ENCODE measurements around the gene KAT2A. TPM values are rescaled to one million over a fixed set of nuclear protein-coding genes. Genes with fewer than 3 reads are reported as not detected.

The KAT2A gene
- total RNA-seq, 1 experiment from 2014 or later: 43.5 TPM

DNA sequence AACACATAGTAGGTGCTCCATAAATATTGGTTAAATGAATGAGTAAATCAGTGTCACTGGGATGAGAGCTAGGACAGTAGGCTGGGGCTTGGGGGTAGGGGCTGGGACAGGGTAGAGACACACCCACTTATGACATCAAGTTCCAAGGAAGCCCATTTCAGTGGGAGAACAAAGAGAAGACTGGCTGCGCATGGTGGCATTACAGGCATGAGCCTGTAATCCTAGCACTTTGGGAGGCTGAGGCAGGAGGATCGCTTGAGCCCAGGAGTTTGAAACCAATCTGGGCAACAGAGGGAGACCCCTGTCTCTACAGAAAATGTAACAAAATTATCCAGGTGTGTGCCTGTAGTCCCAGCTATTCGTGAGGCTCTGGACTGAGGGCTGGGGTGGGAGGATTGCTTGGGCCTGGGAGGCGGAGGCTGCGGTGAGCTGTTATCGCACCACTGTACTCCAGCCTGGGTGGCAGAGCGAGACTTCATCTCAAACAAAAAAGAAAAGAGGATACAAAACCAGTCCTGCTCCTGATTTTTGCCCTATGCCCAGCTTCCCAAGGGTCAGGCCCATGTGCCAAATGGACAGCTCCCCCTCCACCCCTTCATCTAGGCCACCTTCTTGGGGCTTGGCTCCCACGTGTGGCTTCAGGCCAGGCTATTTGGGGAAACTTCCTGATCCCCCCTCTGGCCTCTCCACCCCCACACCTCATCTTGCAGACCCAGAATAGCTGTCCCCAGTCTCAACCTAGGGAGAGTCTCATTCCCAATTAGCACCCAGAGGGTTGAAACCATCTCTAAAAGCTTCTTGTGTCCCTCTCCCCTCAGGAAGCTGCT lies 30.0 kb downstream of the KAT2A start:
- Histone ChIP-seq H2BK12ac (ENCODE audit: insufficient read length, low read depth, low read length) (no peak overlapping the region), H2BK120ac (ENCODE audit: low read depth, low read length, poor library complexity, severe bottlenecking) (no peak overlapping the region), H2BK5ac (ENCODE audit: insufficient read length, low read length) (no peak overlapping the region), H3K79me2 (ENCODE audit: insufficient read depth, low read length) (no peaks in the 10 kb centered on the region), H4K5ac (ENCODE audit: insufficient read length, low read depth, low read length) (no peak overlapping the region), H2BK15ac (ENCODE audit: low read depth, low read length) (no peak overlapping the region), H3K79me1 (ENCODE audit: insufficient read depth, low read depth, low read length, poor library complexity, severe bottlenecking) (no peaks in the 10 kb centered on the region), H3K56ac (ENCODE audit: insufficient read length, low read depth, low read length) (no peak overlapping the region), H3K23ac (ENCODE audit: insufficient read length, low read depth, low read length) (no peak overlapping the region), H4K20me1 (ENCODE audit: control insufficient read depth, insufficient read depth, insufficient read length) (no peaks in the 10 kb centered on the region), H3K4me2 (ENCODE audit: insufficient read depth, insufficient read length, low read length) (no peak overlapping the region), H3K4me1 (ENCODE audit: insufficient read depth, low read length) (no peaks in the 10 kb centered on the region), H3K27ac (ENCODE audit: insufficient read length, low read depth, low read length) (no peak overlapping the region), H3K18ac (ENCODE audit: insufficient read length, low read depth, low read length) (no peak overlapping the region), H3K27me3 (ENCODE audit: insufficient read depth, low read length) (no peaks in the 10 kb centered on the region), H3K4ac (ENCODE audit: low read depth, low read length) (no peak overlapping the region), H2BK20ac (ENCODE audit: low read depth, low read length, poor library complexity, severe bottlenecking) (no peak overlapping the region), H2AFZ (ENCODE audit: low read length) (no peak overlapping the region), H4K91ac (ENCODE audit: insufficient read length, low read depth, low read length) (no peak overlapping the region), H3T11ph (ENCODE audit: low read length) (no peak overlapping the region), H3K9me3 (ENCODE audit: control insufficient read depth, low read depth, low read length) (no peaks in the 10 kb centered on the region), H3K14ac (ENCODE audit: insufficient read depth, low read length) (no peak overlapping the region), H2AK5ac (ENCODE audit: insufficient read length, low read length) (no peak overlapping the region), H3K9ac (ENCODE audit: extremely low read depth, insufficient read length, low read length) (no peak overlapping the region), H3K23me2 (ENCODE audit: insufficient read length, low read depth, low read length, poor library complexity, severe bottlenecking) (no peaks in the 10 kb centered on the region), H4K8ac (replicated peaks; ENCODE audit: insufficient read length, low read depth, low read length) (no peak overlapping the region)
- Mint-ChIP-seq H3K27me3 (ENCODE audit: low read depth) (peaks cover 16% of the 10 kb centered on the region), H3K36me3 (ENCODE audit: insufficient read depth in 1 of 3, low read depth in 3 of 3) (no peaks in the 10 kb centered on the region), H3K4me3 (no peak overlapping the region), H3K9me3 (no peaks in the 10 kb centered on the region), H3K27ac (no peak overlapping the region), H3K4me1 (peaks cover 5 to 23% of the 10 kb centered on the region in 2 experiments)
- no CpG with 5 or more reads among the region's 8 CpGs for WGBS (ENCODE audit: extremely low coverage, insufficient read length, low lambda C conversion rate)
- no peak for DNase-seq
- TF ChIP-seq CTCF (conservative IDR thresholded peaks at IDR 0.05): no peak
